Brain pericyte (primary cell): ENCODE results near the gene GPX3.

ENCODE experiments used
- DNase-seq: peaks from one replicate; pipeline ENCODE4 v3.0.0-alpha.2; 2012; ENCODE audit warnings: low read depth, low spot score

Gene GPX3

DNA sequence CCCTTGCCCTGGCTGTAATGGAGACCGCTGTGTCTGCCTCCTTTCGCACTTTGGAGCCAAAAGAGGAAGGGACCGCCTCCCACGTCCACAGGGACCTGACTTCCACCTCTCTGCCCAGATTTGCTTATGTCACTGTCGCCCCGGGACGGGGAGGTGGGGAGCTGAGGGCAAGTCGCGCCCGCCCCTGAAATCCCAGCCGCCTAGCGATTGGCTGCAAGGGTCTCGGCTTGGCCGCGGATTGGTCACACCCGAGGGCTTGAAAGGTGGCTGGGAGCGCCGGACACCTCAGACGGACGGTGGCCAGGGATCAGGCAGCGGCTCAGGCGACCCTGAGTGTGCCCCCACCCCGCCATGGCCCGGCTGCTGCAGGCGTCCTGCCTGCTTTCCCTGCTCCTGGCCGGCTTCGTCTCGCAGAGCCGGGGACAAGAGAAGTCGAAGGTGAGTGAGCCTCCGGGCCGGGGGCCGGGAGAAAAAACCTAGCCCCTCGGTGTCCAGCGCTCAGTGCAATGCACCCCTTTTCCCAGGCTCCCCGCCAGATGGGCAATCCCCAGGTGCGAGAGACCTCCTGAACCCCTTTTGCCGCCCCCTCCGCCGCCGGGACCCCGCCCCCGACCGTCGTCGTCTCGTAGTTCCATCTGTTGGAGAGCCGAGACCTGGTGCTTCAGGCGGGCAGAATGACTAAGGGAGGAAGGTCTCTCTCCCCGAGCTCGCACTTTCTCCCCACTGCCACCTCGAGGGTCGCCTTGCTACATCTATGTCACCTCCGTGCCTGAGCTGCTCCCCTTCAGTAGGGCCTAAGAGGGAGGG is at the start of gene GPX3:
TSS of gene GPX3 (plus strand) at position 288 of the 807 bp plus-strand sequence. CDS start at position 352, 64 bp downstream.
- DNase-seq, result no peak

DNA sequence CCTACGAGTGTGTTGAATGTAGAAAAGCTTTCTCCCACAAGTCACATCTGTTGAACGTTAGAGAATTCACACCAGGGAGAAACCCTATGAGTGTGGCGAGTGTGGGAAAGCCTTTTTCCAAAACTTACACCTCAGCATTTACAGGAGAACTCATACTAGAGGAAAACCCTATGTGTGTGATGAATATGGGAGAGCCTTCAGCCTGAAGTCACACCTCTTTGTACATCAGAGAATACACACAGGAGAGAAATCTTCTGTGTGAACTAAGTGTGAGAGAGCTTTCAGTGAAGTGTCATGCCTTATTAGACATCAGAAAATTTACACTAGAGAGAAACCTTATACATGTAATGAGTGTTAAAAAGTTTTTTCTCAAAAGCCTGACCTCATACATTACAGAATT is 41.8 kb upstream of the GPX3 start:
- no peak for DNase-seq

GRCh38 chr5:150987746-150988145 is 32.6 kb upstream of the GPX3 start:
- no peak for DNase-seq

- DNase-seq, result no peak
Observed at GRCh38 chr5:150989695-150990094, 30.7 kb upstream of the GPX3 start.

DNA sequence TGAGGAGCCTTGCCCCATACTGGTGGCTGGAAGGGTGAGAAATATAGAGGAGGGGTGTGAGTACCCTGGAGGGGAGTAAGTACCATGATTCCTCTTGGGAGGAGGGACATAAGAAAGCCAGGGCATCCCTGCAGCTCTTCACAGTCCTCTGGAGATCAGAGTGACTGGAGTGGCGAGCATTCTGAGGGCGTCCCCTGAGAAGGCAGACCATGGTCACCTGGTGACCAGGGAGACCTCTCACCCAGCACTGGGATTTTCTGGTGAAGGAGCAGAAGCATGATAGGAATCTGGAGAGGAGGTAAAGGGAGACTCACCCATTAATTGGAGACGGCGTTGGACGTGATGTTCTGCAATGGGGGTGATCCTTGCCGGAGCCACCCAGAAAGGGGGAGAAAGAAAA is 27.7 kb upstream of the GPX3 start:
- DNase-seq, result no peak

GRCh38 chr5:150993422-150993821 is 27.0 kb upstream of the GPX3 start:
- no peak for DNase-seq

DNA sequence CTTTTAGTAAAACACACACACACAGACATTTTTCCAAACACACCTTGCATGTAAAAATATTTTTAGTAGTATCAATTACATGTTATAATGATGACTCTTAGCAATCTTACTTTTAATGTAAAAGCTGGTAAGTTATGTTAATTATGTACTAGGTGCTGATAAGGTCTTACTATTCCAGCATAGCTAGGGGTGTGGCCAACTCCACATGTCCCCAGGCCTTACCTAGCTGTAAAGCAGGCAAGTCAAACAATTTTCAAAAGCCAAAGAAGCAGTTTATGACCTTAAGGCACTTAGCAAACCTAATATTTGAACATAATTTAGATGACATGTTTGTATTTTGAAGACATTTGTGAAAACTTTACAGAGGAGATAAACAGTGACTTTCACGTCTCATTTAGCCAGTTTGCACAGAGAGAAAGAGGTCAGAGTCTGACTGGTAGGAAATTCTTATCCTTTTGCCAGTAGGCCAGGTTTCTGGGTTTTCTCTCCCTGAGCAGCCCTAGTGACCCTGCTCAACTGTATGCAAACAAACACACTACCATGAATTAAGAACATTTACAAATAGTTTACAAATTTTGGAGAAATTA is 26.5 kb upstream of the GPX3 start:
- no peak for DNase-seq

DNA sequence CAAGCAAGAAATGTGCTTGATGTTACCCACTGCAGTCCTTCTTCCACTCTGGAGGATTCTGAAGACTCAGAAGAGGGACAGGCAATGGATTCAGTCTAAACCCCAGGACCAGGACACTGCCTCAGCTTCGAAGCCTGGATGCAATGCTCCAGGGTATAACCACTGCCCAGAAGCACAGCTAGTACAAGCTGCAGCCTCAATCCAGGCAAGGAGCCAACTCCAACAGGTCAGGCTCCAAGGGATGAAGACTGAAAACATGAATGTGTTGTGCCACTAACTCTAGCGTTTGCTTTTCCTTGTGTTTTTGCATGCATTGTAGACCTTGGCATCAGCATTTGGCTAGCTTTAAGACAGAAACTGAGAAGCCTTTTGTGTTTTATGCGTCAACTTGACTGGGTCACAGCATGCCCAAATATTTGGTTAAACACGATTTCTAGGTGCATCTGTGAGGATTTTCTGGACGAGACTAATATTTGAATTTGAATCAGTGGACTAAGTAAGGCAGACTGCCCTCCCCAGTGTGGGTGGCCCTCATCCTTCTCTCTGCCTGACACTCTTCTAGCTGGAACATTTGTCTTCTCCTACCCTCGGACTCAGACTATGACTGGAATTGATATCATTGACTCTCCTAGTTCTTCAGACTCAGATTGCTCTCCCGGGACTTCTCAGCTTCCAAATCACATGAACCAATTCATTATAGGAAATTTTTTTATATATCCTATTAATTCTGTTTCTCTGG is 20.5 kb upstream of the GPX3 start:
- DNase-seq, result no peak

GRCh38 chr5:151001436-151001835 is 19.0 kb upstream of the GPX3 start:
- DNase-seq, result no peak

- no peak for DNase-seq
Observed at GRCh38 chr5:151002250-151002649, 18.1 kb upstream of the GPX3 start.

- no peak for DNase-seq
Observed at GRCh38 chr5:151002681-151003502, 17.5 kb upstream of the GPX3 start.

GRCh38 chr5:151003503-151003860 is 16.9 kb upstream of the GPX3 start:
- no peak for DNase-seq

GRCh38 chr5:151004499-151004898 is 15.9 kb upstream of the GPX3 start:
- DNase-seq, result no peak

DNA sequence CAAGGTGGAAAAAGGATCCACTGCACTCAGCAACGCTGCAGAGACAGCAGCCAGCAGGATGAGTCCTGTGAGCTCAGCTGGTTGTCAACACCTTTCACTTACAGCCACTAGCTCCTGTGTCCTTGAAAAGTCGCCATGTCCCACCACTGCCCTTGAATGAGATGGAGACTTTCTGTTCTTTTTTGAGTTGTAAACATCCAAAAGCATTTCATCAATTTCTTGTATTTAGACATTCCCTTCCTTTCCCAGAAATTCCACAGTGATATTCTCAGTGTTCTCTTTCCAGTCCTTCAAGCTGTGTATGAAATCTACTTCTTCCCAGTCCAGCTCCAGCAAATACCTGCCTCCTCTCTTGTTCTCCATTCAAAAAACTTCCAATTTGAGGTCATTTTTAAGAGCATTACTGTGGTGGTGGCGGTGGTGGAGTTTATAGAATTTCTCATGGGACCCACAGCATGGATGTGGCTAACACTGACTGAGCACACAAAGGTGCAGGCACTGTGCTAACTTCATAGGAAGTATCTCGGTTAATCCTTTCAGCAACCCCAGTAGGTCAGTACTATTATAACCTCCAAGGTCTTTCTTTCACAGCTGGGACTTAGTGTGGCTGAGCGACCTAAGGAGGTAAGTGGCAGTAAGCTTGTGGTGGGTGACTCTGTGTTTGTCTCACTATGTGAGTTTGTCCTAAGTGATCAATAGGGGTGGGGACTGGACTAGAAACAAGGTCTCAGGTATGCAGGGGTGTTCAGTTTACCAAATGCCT is 15.0 kb upstream of the GPX3 start:
- DNase-seq, result no peak

DNA sequence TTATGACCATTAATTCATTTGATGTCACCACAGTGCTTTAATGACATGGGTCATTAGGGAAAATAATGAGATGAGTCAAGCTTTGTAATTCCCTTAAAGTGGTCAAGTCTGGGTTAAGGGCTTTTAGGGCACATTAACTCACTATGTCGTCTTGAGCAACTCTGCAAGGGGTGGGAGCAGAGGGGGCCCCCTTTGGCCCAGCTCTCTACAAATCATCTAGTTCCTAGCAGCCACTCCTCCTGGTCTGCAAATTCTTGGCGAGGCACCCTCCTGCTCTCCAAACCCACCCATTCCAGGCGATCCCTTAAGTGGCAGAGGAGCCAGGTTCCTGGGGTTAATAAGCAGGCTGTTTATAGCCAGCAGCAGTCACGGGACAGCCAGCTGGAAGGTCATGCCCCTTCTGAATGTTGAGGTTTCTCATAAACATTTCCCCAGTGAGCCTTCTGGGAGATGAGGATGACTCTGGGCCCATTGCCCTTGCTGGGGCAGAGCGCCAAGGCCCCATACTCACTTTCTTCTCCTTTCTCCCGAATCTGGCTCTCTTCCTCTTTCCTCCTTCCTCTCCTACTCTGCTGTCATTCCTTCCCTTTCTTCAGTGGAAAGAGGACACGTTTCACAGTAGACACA is 14.3 kb upstream of the GPX3 start:
- DNase-seq, result no peak

DNA sequence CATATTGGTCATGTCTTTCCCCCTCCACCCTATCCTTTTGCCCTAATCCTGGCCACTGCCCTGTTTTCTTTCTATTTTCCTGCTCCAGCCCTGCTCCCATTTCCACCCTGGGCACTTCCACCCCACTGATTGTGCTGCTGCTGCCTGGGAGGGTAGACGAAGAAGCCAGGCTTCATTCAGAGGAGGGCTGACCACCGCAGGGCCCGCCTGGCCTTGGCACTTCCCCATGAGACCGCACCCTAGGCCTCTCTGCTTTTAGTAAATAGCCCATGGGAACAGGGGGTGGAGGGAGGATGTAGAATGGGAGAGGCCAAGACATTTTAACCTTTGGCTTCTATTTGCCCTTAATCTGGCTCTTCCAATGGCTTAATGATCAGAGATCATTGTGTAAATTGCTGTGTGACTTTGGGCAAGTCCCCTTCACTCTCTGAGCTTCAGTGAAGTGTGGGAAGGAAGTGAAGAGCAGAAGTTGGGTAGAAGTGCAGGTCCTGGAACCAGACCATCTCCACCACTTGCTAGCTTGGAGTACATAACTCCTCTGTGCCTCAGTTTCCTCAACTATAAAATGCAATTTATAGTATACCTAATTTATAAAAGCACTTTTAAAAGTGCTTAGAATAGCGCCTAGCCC is 13.6 kb upstream of the GPX3 start:
- no peak for DNase-seq

- no peak for DNase-seq
Observed at GRCh38 chr5:151007430-151008209, 12.8 kb upstream of the GPX3 start.

GRCh38 chr5:151008210-151008491 is 12.2 kb upstream of the GPX3 start:
- no peak for DNase-seq

- DNase-seq, result no peak
Observed at GRCh38 chr5:151008906-151009305, 11.5 kb upstream of the GPX3 start.

DNA sequence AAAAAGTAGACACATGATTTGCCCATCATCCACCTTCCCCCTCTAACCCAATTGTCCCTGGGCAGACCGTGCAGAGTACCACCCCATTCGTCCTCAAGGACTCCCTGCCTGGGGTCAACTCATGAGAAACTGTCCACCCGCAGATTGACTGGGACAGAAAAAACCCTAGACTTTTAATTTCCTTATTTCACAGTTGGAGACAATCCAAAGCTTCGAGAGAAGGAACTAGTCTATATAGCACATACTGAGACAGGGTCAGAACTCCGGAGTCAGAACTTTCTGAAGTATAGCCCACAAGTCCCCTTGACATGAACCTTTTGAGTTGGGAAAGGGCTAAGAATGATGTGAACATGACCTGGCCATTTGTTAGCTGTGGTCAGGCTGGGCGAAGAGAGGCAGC is 7.5 kb upstream of the GPX3 start:
- no peak for DNase-seq
